ENCODE measurements around the gene RPS19. TPM values are rescaled to one million over a fixed set of nuclear protein-coding genes. Genes with fewer than 3 reads are reported as not detected.

The RPS19 gene
- total RNA-seq, 1 experiment from 2014 or later: 3,152 TPM

GRCh38 chr19:41871573-41872383 is 11.7 kb downstream of the RPS19 start (continued):
- peak; percentile 78 for TF ChIP-seq ZNF425 (CRISPR knock-in tag; conservative IDR thresholded peaks at IDR 0.05)

GRCh38 chr19:41872384-41872774 is 12.3 kb downstream of the RPS19 start:
- Mint-ChIP-seq H3K36me3 (peaks cover 41% of the 10 kb centered on the region), H3K27ac (peak overlapping the region; percentile 91), H3K27me3 (ENCODE audit: low read depth) (peaks cover 6% of the 10 kb centered on the region), H3K4me3 (no peak overlapping the region), H3K4me1 (peaks cover 11% of the 10 kb centered on the region), H3K9me3 (no peaks in the 10 kb centered on the region)
- ChIA-PET POLR2A (interaction anchor here (0.6 to 4.3 kb wide), 7 partner anchors 9 to 86 kb away, joined by 3 to 30 read pairs (median 7); partner anchors contain the start of genes ARHGEF1, RABAC1 and RPS19), CTCF (interaction anchor here (0.8 to 3.7 kb wide), 19 partner anchors 10 to 222 kb away, joined by 3 to 46 read pairs (median 5); partner anchors contain the start of genes ARHGEF1, ERFL, RABAC1 and RPS19)
- no peak for TF ChIP-seq E2F1 (CRISPR knock-in tag; IDR thresholded peaks at IDR 0.05)
- TF ChIP-seq ZMAT4 (CRISPR knock-in tag; IDR thresholded peaks at IDR 0.05): peak; percentile 29; the same call in 1 of the 2 replicates
- TF ChIP-seq NFATC4 (CRISPR knock-in tag; IDR thresholded peaks at IDR 0.05): peak; percentile 3; the same call in 1 of the 2 replicates
- peak; percentile 67 for TF ChIP-seq FOXP1 (CRISPR knock-in tag; IDR thresholded peaks at IDR 0.05; ENCODE audit: borderline replicate concordance)
- TF ChIP-seq ZNF425 (CRISPR knock-in tag; conservative IDR thresholded peaks at IDR 0.05): peak; percentile 75
- no peak; the same call in 1 of the 2 replicates for TF ChIP-seq ERG (CRISPR knock-in tag; IDR thresholded peaks at IDR 0.05)
- TF ChIP-seq AR (CRISPR knock-in tag; IDR thresholded peaks at IDR 0.05): 0 out of 2 replicates have a peak, but pooled peaks have one; percentile 4
- no peak for TF ChIP-seq OVOL2 (CRISPR knock-in tag; IDR thresholded peaks at IDR 0.05; ENCODE audit: borderline replicate concordance)
- TF ChIP-seq ESRRA (CRISPR knock-in tag; IDR thresholded peaks at IDR 0.05; ENCODE audit: borderline replicate concordance): 0 out of 2 replicates have a peak, but pooled peaks have one; percentile 4
- TF ChIP-seq MLX (CRISPR knock-in tag; IDR thresholded peaks at IDR 0.05): 0 out of 2 replicates have a peak, but pooled peaks have one; percentile 26
- no peak; the same call in 1 of the 2 replicates for TF ChIP-seq ZNF532 (CRISPR knock-in tag; IDR thresholded peaks at IDR 0.05; ENCODE audit: borderline replicate concordance)
- TF ChIP-seq PREB (CRISPR knock-in tag; IDR thresholded peaks at IDR 0.05; ENCODE audit: borderline replicate concordance): no peak
- 0 out of 2 replicates have a peak, but pooled peaks have one; percentile 56 for TF ChIP-seq SMAD3 (CRISPR knock-in tag; IDR thresholded peaks at IDR 0.05; ENCODE audit: borderline replicate concordance)
- ATAC-seq (peak; percentile 3), DNase-seq (ENCODE audit: low spot score) (no peak)
